GM10847 (cell line): Measurements from ENCODE around the gene SPSB1.

ENCODE experiments used
- POLR2A ChIP-seq: IDR thresholded peaks from 2 replicates; pipeline ENCODE4 v1.6.1; 2011; ENCODE audit not compliant: insufficient read length; ENCODE audit errors: extremely low read depth

SPSB1 gene

DNA sequence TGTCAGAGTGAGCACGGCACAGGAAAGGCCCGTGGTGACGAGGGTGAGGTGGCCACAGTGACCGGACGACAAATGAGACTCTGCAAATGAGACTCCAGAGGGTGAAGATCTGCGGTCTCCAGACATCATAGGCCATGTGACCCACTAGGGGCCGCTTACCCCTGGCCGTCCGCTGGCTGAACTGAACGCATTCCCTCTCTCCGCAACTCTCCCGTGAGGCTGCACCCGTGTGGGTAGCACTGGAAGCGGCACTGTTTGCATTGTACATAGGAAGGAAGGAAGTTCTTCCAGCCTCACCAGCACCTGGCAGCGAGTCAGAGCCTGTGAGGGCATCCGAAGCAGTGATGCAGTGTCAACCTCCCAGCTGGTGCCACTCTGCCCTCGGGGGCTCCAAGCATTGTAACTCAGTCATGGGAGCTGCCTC lies 23.6 kb upstream of the SPSB1 start:
- no peak for TF ChIP-seq POLR2A

DNA sequence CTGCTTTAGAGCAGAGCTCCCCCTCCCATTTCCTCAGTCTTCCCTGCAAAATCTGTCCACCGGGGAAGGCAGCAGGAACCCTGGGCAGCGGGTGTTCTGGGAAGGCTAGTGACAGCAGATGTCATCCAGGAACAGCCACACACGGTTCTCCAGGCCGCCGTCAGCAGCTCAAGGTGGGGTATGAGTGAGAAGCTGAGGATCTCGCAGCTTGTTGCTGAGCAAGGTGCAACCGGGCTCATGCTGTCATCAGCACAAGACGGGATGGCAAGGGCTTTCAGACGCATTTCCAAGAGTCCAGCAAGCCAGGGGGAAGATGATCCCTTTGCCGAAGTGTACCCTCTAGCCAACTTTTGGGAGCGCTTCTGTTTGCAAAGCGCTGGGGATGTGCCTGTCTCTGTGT lies 23.0 kb upstream of the SPSB1 start:
- no peak for TF ChIP-seq POLR2A

DNA sequence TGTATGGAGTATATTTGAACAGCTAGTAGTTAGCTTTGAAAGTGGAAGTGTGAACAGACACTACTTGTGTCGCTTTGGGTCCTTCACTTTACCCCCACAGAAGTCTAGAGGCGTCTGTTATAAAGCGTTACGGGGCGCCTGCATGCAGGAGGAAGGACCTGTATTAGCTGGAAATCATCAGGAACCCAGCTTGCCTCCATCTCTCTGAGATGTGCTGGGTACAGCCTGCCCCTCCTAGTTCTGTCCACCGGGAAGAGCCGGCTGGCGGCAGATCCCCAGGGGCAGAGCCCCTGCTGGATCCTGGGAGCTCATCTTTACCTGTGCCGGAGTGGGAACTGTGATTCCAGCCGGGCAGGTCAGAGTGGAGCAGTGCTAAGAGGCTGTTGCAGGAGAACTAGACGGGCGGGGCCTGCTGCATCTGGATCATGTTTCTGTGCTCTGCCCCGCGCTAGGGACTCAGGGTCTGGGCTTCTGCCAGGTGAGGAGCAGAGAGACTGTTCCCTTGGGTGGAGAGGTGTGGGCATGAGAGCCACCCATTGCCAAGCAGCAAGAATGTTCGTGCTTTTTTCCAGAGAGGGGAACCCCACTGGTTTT lies 22.3 kb upstream of the SPSB1 start:
- TF ChIP-seq POLR2A = no peak

DNA sequence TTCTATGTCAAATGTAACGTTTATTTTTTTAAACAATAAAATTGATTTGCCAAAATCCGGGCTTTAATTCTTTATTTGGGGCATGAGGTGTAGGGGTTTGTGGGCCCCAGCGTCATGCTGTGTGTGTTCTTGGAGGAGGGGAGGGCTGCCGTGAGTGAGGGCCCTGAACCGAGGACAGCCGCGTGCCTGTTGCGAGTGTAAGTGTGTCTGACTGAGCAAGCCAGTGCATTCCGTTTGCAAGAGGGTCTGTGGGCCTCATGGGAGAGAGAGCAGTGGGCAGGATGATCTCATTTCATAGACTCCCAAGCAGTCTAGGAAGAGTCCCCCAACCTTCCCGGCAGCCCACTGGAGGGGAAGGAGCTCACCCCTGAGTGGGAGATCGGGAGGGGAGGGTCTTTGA lies 21.4 kb upstream of the SPSB1 start:
- TF ChIP-seq POLR2A = no peak

DNA sequence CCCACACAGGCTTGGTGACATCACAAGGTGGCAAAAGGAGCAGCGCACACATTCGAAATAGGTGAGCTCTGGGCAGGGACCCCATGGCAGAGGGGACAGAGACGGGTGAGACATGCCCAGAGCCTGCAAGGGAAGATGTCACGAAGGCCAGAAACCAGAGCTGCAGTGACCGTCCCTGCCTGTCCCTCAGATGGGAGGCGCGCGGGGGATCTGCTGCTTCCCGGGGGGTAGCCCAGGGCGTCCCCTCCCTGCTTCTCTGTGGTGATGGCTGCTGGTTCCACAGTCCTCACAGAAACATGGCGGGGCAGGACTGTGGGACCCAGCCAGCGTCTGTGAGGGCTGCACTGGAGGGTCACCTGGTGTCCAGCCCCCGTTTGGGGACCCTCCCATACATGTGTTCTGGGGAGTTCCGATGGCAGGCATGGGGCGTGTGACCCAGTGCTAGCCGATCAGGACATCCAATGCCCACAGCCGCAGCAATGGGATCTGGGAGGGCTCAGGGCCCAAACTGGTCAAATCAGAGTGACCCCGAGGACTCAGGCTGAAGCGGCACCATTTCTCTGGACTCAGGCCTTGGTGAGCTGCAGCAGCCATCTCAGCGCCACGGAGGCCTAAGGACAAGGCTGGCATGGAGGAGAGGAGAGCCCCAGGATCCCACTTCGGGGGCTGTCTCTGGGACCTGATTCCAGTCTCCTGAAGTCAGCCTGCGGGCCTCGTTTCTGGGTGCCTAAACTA lies 20.7 kb upstream of the SPSB1 start:
- TF ChIP-seq POLR2A = no peak

DNA sequence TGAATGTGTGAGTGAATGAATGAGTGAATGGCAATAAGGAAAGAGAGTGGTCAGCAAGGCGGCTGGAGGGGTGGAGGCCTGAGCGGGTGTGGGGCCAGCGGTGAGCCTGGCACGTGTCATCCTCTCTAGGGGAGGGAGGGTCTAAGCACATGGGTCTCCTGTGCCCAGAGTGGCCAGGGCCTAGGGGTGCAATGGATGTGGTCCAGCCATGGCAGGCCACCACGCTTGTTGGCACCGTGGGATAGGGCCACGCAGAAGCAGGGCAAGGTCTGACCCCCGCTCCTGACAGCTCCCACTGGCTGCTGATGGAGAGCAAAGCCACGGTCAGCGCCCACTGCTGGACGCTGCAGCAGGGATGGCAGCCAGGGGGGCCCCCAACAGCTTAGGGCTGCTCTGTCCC lies 19.5 kb upstream of the SPSB1 start:
- no peak for TF ChIP-seq POLR2A

DNA sequence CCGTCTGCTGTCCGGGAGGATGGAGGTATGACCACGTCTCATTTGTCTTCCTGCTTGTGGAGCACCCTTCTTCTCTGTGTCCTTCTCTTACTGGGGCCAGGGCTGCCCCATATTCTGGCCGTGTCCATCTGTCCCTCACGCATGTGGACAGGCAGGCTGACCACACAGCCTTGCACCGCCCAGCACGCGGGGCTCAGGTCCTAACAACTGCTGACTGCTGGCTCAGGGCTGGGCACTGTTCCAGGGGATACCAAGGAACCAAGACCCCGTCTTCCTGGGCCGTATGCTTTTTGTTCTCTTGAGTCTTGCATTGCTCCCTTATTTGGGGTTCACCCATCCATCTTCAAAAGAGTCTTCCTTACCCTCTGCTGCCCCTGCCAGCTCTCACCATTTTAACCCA lies 17.5 kb upstream of the SPSB1 start:
- no peak for TF ChIP-seq POLR2A

DNA sequence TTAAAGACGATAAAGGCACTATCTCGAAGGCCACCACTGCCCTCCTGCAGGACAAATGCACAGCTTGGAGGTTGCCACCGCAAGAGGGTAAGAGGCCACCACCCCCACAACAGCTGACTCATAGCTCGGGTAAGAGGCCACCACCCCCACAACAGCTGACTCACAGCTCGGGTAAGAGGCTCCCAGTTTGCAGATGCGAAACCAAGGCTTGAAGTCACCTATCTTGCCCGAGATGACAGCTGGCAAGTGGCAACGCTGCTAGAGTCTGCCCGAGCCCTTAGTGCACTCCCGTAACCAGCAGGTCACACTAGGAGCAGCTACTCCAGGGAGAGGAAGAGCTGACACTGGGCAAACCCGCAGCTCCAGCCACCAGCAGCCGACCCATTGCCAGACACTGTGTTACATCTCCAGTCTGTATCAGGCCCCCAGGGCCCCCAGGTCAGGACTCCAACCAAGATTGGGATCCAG lies 17.1 kb upstream of the SPSB1 start:
- TF ChIP-seq POLR2A = no peak

DNA sequence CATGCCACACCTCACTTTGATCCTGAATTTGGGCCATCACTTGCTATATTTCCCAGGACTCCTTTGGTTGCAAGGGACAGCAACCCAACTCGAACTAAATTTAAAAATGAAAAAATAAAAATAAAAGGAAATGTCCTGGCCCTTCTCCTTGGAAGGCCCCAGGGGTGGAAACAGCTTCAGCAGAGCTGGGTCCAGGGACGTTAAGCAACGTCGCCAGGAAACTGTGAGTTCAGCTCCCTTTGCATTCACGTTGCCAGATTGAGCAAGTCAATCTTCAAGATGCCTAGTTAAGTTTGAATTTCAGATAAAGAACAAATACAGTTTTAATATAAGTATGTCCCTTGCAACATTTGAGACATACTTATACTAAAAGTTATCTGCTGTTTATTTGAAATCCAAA lies 14.6 kb upstream of the SPSB1 start:
- no peak for TF ChIP-seq POLR2A

DNA sequence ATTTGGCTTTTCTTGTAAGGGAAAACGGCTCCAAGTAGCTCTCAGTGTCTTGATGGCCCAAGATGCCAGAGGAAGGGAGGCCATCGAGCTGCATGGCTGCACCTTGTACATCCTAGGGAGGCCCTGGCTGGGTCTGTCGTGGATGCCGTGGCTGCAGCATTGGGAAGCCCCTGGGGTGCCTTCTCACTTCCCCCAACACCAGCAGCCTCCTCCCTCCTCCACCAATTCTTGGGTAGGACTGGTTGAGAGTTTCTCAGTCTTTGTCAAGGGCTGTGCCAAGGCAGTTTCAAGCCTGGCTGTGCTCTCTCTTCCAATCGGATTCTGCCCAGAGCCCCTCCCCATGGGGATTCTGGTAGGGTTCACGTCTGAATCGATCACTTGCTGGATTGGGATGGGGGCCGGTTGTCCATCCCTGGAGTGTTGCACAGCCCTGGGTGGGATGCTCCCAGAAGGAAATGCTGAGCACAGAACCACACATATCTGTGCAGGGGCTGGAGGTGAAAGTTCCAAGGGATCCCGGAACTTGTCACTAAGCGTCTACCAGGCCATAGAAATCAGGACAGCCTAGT lies 14.0 kb upstream of the SPSB1 start:
- no peak for TF ChIP-seq POLR2A

DNA sequence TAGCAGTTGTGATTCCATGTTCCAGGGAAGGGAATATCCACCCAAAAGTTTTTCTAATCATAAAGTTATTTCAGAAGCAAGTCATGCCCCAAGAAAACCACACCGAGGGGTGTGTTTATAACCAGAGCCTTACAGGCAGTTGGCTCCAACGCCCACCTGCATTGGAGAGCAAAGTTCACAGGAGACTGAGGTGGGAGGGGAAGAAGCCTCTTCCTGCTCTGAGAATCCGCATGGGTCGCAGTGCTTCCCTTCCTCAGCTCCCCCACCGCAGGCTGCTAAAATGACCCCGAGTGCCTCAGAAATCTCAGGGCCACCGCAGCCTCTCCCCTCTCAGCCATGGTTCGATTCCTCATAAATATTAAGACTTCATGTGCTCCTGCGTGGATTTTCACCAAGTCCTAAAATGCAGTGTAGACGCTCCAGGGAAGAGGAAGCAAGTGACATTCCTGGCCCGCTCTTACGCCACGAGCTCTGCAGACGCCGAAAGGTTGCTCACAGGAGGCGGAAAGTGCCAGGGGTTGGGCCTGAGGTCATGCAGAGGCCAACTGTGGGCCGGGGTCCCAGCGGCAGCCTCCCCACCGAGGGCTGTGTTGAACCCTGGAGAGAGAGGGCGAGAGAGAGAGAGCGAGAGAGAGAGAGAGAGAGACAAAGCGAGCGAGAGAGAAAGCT lies 13.4 kb upstream of the SPSB1 start:
- no peak for TF ChIP-seq POLR2A

DNA sequence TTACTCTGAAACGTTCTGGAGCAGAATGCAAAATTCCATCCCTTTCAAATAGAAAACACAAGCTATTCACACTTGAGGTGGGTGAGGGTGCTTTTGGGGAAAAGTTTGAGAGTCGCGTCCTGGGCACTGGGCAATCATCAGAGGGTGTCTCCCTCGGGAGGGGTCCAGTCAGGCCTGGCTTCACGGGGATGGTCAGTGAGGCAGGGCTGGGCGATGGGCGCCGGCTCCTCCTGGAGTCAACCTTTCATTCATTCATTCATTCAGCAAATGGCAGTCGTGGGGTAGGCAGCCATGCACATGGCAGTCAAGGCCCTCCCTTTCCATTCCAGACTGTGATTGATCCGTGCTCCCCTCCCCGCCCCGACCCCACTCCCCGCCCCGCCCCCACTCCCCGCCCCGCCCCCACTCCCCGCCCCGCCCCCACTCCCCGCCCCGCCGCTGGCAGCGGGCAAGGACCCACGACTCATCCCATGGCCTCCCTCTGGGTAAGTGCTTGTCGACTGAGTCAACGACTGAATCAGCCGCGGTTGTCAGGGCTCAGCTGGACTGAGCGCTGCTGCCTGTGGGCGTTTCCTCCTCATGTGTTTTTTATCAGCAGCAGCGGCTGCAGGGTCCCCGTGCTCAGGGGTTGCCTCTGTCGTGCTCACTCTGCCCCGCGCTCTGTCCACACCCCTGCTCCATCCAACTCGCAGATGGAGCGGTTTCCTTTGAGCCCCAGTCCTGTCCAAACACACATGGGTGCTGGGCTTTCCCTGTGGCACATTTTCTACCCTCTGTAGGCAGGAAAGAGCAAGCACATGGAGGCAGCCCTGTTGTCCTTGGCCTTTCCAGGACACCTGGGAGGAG lies 12.5 kb upstream of the SPSB1 start:
- TF ChIP-seq POLR2A = no peak

DNA sequence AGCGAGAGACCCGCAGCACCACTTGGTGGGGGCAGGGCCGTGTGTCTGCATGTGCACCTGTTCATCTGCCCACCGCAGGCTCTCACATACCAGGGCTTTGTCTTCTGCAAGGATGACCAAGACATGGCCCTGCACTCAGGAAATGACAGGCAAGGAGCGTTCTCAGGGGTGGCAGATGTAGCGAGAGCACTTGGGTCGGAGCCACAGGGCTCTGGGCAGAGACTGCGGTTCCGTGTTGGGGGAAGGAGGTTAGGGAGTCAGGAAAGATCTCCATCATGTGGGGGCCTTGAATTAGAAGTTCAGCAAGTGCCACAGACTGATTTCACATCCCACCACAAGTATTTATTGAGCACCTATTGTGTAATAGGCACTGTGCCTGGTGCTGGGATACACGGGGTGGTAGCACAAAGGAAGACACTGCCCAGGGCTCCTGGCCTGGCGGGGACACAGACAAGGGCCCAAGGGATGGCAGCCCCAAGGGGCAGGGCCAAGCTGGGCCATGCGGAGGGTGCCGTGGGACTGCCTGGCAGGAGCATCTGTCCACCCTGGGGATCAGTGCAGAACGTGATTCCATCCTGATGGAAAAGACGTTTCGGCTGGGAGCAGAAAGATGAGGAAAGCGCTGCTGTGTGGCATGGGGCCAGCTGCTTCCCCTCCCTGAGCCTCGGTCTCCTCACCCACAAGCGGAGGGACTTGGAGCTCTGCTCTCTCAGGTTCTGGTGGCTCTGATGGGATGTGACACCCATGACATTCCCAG lies 11.4 kb upstream of the SPSB1 start:
- TF ChIP-seq POLR2A = no peak

DNA sequence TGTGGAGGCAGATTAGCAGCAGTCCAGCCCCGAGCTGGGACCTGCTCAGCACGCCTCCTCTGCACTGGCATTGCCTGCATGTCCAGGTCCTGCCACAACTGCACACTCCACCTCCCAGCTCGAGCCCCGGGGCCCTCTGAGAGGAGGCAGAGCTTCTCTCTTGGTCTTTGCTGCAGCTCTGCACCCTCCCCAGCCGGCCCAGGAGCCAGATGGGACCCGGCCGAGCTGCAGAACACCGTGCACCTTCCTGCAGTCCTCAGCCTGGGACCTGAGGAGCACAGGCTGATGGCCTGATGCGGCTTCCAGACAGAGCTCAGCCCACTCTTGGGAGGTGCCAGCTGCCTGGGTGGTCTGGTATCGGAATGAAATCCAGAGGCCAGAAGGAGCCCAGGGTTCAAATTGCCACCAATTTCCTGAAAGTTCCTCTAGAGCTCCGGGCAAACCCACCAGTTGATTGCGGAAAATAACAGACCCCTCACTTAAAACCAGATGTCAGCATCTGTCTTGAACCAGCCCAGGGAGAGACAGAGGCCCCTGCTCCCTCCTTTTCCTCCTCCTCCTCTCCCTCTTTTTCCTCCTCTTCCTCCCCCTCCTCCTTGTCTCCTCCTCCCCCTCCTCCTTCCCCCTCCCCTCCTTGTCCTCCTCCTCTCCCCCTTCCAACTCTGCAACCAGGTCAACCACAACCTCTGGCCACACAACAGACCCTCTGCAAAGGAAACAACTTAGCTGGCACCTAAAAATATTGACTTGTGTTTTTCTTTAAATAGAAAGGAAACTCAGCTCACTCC lies 10.6 kb upstream of the SPSB1 start:
- TF ChIP-seq POLR2A = no peak
